MCF 10A (cell line): Measurements from ENCODE around the gene ELP4. TPM values are rescaled to one million over a fixed set of nuclear protein-coding genes. Genes with fewer than 3 reads are reported as not detected.

Source experiments
- BruUV-seq: library from RNA; stranded (reverse); fragments of 400-500 nt; replicated peaks from 2 replicates; lab custom pipeline; 2021; lab: Mats Ljungman, UMichigan
- CTCF ChIA-PET: fragments of 300-600 bp; sonication (Branson Sonifier 250); formaldehyde crosslinking; extraction: SDS; loops from one replicate; lab custom pipeline; 2021; ENCODE audit warnings: antibody characterized with exemption, inconsistent platforms; lab: Yijun Ruan, JAX
- POLR2A ChIA-PET: fragments of 300-600, 350-650 bp; sonication (Branson Sonifier 250); formaldehyde crosslinking; extraction: SDS; loops from one replicate; lab custom pipeline; 2020; ENCODE audit warnings: antibody characterized with exemption, inconsistent platforms; lab: Yijun Ruan, JAX
- DNase-seq: peaks from one replicate; pipeline ENCODE4 v3.0.0-alpha.2; 2018; ENCODE audit not compliant: unreplicated experiment
- H3K27ac Mint-ChIP-seq: one replicate; pipeline ENCODE4 v1.8.0; 2022; ENCODE audit warnings: mild to moderate bottlenecking, low read depth, mixed read lengths; ENCODE audit not compliant: unreplicated experiment
- H3K27me3 Mint-ChIP-seq: one replicate; pipeline ENCODE4 v1.8.0; 2022; ENCODE audit warnings: mixed read lengths; ENCODE audit not compliant: insufficient read depth, unreplicated experiment
- H3K36me3 Mint-ChIP-seq: one replicate; pipeline ENCODE4 v1.8.0; 2022; ENCODE audit warnings: mild to moderate bottlenecking, moderate library complexity, mixed read lengths; ENCODE audit not compliant: insufficient read depth, unreplicated experiment
- H3K4me1 Mint-ChIP-seq: one replicate; pipeline ENCODE4 v1.8.0; 2022; ENCODE audit warnings: mixed read lengths; ENCODE audit not compliant: insufficient read depth, unreplicated experiment
- H3K4me3 Mint-ChIP-seq: one replicate; pipeline ENCODE4 v1.8.0; 2022; ENCODE audit warnings: mild to moderate bottlenecking, moderate library complexity, mixed read lengths; ENCODE audit not compliant: unreplicated experiment
- H3K9me3 Mint-ChIP-seq: one replicate; pipeline ENCODE4 v1.8.0; 2022; ENCODE audit warnings: mixed read lengths; ENCODE audit not compliant: unreplicated experiment
- intact Hi-C: fragments of 100-400 bp; cut with micrococcal nuclease; formaldehyde crosslinking; loops from 2 replicates; pipeline ENCODE4 v1.14.1; 2022
- total RNA-seq: library from RNA; stranded (reverse); gene quantifications from 2 replicates; pipeline ENCODE4 v1.2.3, GENCODE V29; 2022
- TF ChIP-seq, protein P1 (sequence below): fragments of 200-600 bp; IDR thresholded peaks from one replicate; pipeline ENCODE4 v1.8.0; 2022; ENCODE audit warnings: antibody characterized with exemption, mild to moderate bottlenecking; ENCODE audit not compliant: unreplicated experiment

The ELP4 gene
- total RNA-seq, 1 experiment from 2014 or later = 18.3 TPM

DNA sequence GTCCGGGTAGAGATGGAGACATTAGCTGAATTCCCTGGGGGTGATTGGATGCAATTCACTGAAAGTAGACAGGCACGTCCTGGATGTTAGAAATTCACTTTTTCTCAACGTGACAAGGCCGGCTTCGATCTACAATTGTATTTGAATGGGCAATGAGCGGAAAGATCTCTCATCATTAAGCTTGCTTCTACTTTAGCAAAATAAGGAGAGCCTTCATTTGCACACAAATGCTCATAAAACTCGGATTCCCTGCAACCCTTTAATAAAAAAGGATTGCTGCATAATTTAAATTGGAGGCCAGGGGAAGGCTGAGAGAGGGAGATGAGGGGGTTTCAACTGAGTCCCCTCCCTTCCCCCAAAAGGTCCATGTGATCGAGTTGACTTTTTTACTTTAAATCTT lies 312.2 kb downstream of the ELP4 start:
- Mint-ChIP-seq H3K4me3 (no peak overlapping the region), H3K4me1 (no peaks in the 10 kb centered on the region), H3K36me3 (no peaks in the 10 kb centered on the region), H3K27me3 (no peaks in the 10 kb centered on the region), H3K27ac (no peak overlapping the region), H3K9me3 (no peaks in the 10 kb centered on the region)
- TF ChIP-seq, protein P1, sequence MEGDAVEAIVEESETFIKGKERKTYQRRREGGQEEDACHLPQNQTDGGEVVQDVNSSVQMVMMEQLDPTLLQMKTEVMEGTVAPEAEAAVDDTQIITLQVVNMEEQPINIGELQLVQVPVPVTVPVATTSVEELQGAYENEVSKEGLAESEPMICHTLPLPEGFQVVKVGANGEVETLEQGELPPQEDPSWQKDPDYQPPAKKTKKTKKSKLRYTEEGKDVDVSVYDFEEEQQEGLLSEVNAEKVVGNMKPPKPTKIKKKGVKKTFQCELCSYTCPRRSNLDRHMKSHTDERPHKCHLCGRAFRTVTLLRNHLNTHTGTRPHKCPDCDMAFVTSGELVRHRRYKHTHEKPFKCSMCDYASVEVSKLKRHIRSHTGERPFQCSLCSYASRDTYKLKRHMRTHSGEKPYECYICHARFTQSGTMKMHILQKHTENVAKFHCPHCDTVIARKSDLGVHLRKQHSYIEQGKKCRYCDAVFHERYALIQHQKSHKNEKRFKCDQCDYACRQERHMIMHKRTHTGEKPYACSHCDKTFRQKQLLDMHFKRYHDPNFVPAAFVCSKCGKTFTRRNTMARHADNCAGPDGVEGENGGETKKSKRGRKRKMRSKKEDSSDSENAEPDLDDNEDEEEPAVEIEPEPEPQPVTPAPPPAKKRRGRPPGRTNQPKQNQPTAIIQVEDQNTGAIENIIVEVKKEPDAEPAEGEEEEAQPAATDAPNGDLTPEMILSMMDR = no peak
- intact Hi-C loops = no loop called here
- DNase-seq = no peak
- CTCF ChIA-PET = no interaction called here
- BruUV-seq = no TSS peak
- POLR2A ChIA-PET = no interaction called here

DNA sequence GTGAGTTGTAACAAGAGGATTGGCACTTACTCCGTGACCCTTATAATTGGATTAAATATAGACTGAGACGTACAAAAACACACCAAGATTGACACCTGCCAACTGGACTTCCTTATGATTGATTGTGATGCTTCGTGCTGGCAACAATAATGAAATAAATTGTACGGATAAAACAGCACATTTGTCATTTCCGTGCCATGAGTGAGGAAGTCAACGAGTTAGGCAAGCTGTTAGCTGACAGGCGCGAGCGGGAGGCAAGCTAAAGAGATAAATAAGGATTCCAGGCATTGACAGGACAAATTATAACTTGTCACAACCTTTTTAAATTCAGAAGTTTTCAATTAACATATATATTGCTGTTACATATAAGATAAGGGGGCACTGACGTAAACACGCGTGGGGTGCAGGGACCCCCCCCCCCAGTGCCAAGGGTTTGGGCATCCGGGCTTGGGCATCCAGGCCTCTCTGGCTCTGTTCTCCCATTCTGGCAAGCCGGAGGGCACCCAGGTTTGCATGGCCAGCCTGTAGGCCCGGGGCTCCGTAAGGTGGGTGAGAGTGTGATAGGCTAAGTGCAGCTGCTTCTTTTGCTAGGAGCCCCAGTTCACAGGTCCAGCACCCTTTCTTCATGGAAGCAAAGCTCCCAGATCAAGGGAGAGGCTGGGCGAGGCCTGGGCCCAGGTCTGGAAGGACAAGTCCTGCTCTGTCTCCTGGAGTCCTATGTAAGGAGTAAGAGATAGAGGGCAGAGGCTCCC lies 312.8 kb downstream of the ELP4 start:
- intact Hi-C loops = no loop called here
- TF ChIP-seq, protein P1 = no peak
- no peak overlapping the region for H3K4me3 Mint-ChIP-seq
- H3K27me3 Mint-ChIP-seq = no peaks in the 10 kb centered on the region
- DNase-seq = no peak
- H3K9me3 Mint-ChIP-seq = no peaks in the 10 kb centered on the region
- BruUV-seq = no TSS peak
- no peaks in the 10 kb centered on the region for H3K36me3 Mint-ChIP-seq
- CTCF ChIA-PET = no interaction called here
- H3K27ac Mint-ChIP-seq = no peak overlapping the region
- POLR2A ChIA-PET = no interaction called here
- H3K4me1 Mint-ChIP-seq = no peaks in the 10 kb centered on the region

GRCh38 chr11:31822927-31823643 lies 313.5 kb downstream of the ELP4 start:
- POLR2A ChIA-PET = no interaction called here
- Mint-ChIP-seq H3K27ac (no peak overlapping the region), H3K36me3 (no peaks in the 10 kb centered on the region), H3K4me1 (no peaks in the 10 kb centered on the region), H3K4me3 (no peak overlapping the region), H3K27me3 (no peaks in the 10 kb centered on the region), H3K9me3 (no peaks in the 10 kb centered on the region)
- intact Hi-C loops = no loop called here
- TF ChIP-seq, protein P1 = no peak
- no peak for DNase-seq
- CTCF ChIA-PET = no interaction called here
- no TSS peak for BruUV-seq

- H3K27me3 Mint-ChIP-seq = no peaks in the 10 kb centered on the region
- H3K27ac Mint-ChIP-seq = no peak overlapping the region
- no peak overlapping the region for H3K4me3 Mint-ChIP-seq
- TF ChIP-seq, protein P1 = no peak
- H3K36me3 Mint-ChIP-seq = no peaks in the 10 kb centered on the region
- H3K4me1 Mint-ChIP-seq = no peaks in the 10 kb centered on the region
- POLR2A ChIA-PET = no interaction called here
- CTCF ChIA-PET = no interaction called here
- H3K9me3 Mint-ChIP-seq = no peaks in the 10 kb centered on the region
- BruUV-seq = no TSS peak
- no peak for DNase-seq
- intact Hi-C loops = no loop called here
Measured at GRCh38 chr11:31823644-31824331, 314.2 kb downstream of the ELP4 start.
